Mesendoderm (in vitro differentiated cells): ENCODE data around the gene ASTN2.

Experiments used
- DNase-seq: peaks from one replicate; pipeline ENCODE4 v3.0.0; 2013
- H2AK5ac ChIP-seq: 2 replicates; pipeline ENCODE4 v1.6.1; 2013; ENCODE audit warnings: low read length, inconsistent platforms
- H2BK120ac ChIP-seq: 2 replicates; pipeline ENCODE4 v1.6.1; 2013; ENCODE audit warnings: low read depth, mild to moderate bottlenecking, low read length, moderate library complexity, mixed read lengths
- H2BK15ac ChIP-seq: replicated peaks from 2 replicates; pipeline ENCODE4 v1.6.1; 2013; ENCODE audit warnings: low read depth, mild to moderate bottlenecking, moderate library complexity
- H2BK5ac ChIP-seq: 2 replicates; pipeline ENCODE4 v1.6.1; 2013; ENCODE audit warnings: low read length, inconsistent platforms
- H3K18ac ChIP-seq: 2 replicates; pipeline ENCODE4 v1.6.1; 2013; ENCODE audit warnings: mild to moderate bottlenecking, low read length, mixed read lengths
- H3K23ac ChIP-seq: one replicate; pipeline ENCODE4 v1.6.1; 2013; ENCODE audit warnings: low read length
- H3K27ac ChIP-seq: 2 replicates; pipeline ENCODE4 v1.5.1; 2013; ENCODE audit warnings: low read depth, mild to moderate bottlenecking, inconsistent platforms, low read length, moderate library complexity
- H3K27me3 ChIP-seq: 2 replicates; pipeline ENCODE4 v1.6.1; 2013; ENCODE audit warnings: low read length, control low read depth, mild to moderate bottlenecking, inconsistent platforms; ENCODE audit not compliant: insufficient read depth, poor library complexity
- H3K36me3 ChIP-seq: 2 replicates; pipeline ENCODE4 v1.6.1; 2013; ENCODE audit warnings: low read length, inconsistent platforms; ENCODE audit not compliant: control insufficient read depth, insufficient read depth
- H3K4ac ChIP-seq: one replicate; pipeline ENCODE4 v1.6.1; 2013; ENCODE audit warnings: low read depth, mild to moderate bottlenecking, low read length, moderate library complexity
- H3K4me1 ChIP-seq: 2 replicates; pipeline ENCODE4 v1.6.1; 2013; ENCODE audit warnings: low read depth, low read length, inconsistent platforms; ENCODE audit not compliant: control insufficient read depth
- H3K4me2 ChIP-seq: 2 replicates; pipeline ENCODE4 v1.6.1; 2013; ENCODE audit warnings: low read length
- H3K4me3 ChIP-seq: 2 replicates; pipeline ENCODE4 v1.5.1; 2013; ENCODE audit warnings: mild to moderate bottlenecking, low read length
- H3K56ac ChIP-seq: one replicate; pipeline ENCODE4 v1.6.1; 2013; ENCODE audit warnings: low read length
- H3K79me1 ChIP-seq: 2 replicates; pipeline ENCODE4 v1.6.1; 2013; ENCODE audit warnings: low read length, inconsistent platforms
- H3K79me2 ChIP-seq: 2 replicates; pipeline ENCODE4 v1.6.1; 2013; ENCODE audit warnings: mild to moderate bottlenecking, low read length; ENCODE audit not compliant: control insufficient read depth, insufficient read depth
- H3K9ac ChIP-seq: 2 replicates; pipeline ENCODE4 v1.6.1; 2013; ENCODE audit warnings: low read length, inconsistent platforms
- H4K5ac ChIP-seq: one replicate; pipeline ENCODE4 v1.6.1; 2013; ENCODE audit warnings: low read length
- H4K8ac ChIP-seq: one replicate; pipeline ENCODE4 v1.6.1; 2013; ENCODE audit warnings: low read depth, mild to moderate bottlenecking, control low read depth, low read length, moderate library complexity
- WGBS: extraction: QIAGEN DNeasy Blood & Tissue Kit; methylation state at CpG from one replicate; pipeline ENCODE4 v1.1.7; 2013; ENCODE audit warnings: low lambda C conversion rate, missing lambda C conversion rate; ENCODE audit not compliant: insufficient coverage; ENCODE audit errors: extremely low coverage; 5-methylcytosine and 5-hydroxymethylcytosine counted together

Gene ASTN2

GRCh38 chr9:116668970-116669695 is 745.7 kb downstream of the ASTN2 start:
- no peak overlapping the region for H3K27ac ChIP-seq

GRCh38 chr9:116663581-116663980 is 751.3 kb downstream of the ASTN2 start:
- H4K5ac ChIP-seq = no peak overlapping the region
- no peaks in the 10 kb centered on the region for H3K27me3 ChIP-seq
- no peak overlapping the region for H3K23ac ChIP-seq
- no CpG with 5 or more reads among the region's 1 CpG for WGBS
- no peak overlapping the region for H3K18ac ChIP-seq
- no peak overlapping the region for H3K4me3 ChIP-seq
- no peak overlapping the region for H3K4ac ChIP-seq
- H4K8ac ChIP-seq = no peak overlapping the region
- no peak overlapping the region for H2BK15ac ChIP-seq
- no peak overlapping the region for H2BK120ac ChIP-seq
- H3K56ac ChIP-seq = no peak overlapping the region
- no peak overlapping the region for H3K9ac ChIP-seq
- no peaks in the 10 kb centered on the region for H3K4me1 ChIP-seq
- H3K4me2 ChIP-seq = no peak overlapping the region
- no peak overlapping the region for H2AK5ac ChIP-seq
- H3K79me1 ChIP-seq = no peaks in the 10 kb centered on the region
- H3K36me3 ChIP-seq = no peaks in the 10 kb centered on the region
- no peak overlapping the region for H2BK5ac ChIP-seq
- no peak for DNase-seq
- no peak overlapping the region for H3K27ac ChIP-seq
- no peaks in the 10 kb centered on the region for H3K79me2 ChIP-seq

More at GRCh38 chr9:116668970-116669695, 745.7 kb downstream of the ASTN2 start:
- no peak overlapping the region for H3K4me2 ChIP-seq
- H2BK120ac ChIP-seq = no peak overlapping the region
- H3K4me3 ChIP-seq = no peak overlapping the region
- no peak overlapping the region for H3K56ac ChIP-seq
- H3K4ac ChIP-seq = no peak overlapping the region
- no CpG with 5 or more reads among the region's 4 CpGs for WGBS
- H4K8ac ChIP-seq = no peak overlapping the region
- H3K9ac ChIP-seq = no peak overlapping the region
- no peaks in the 10 kb centered on the region for H3K27me3 ChIP-seq
- H4K5ac ChIP-seq = no peak overlapping the region
- no peak overlapping the region for H3K23ac ChIP-seq
- no peak overlapping the region for H3K18ac ChIP-seq
- H3K36me3 ChIP-seq = no peaks in the 10 kb centered on the region
- no peaks in the 10 kb centered on the region for H3K79me2 ChIP-seq
- no peaks in the 10 kb centered on the region for H3K4me1 ChIP-seq
- H2BK5ac ChIP-seq = no peak overlapping the region
- no peak overlapping the region for H2BK15ac ChIP-seq
- H2AK5ac ChIP-seq = no peak overlapping the region
- no peaks in the 10 kb centered on the region for H3K79me1 ChIP-seq
- no peak for DNase-seq

GRCh38 chr9:116662646-116663310 is 752.1 kb downstream of the ASTN2 start:
- H3K9ac ChIP-seq = no peak overlapping the region
- no peak for DNase-seq

GRCh38 chr9:116661037-116661954 is 753.6 kb downstream of the ASTN2 start:
- H3K27ac ChIP-seq = no peak overlapping the region
- H3K4me2 ChIP-seq = no peak overlapping the region
- H2BK120ac ChIP-seq = no peak overlapping the region
- H3K18ac ChIP-seq = no peak overlapping the region
- no peaks in the 10 kb centered on the region for H3K79me2 ChIP-seq
- no peak overlapping the region for H2BK15ac ChIP-seq
- H2AK5ac ChIP-seq = no peak overlapping the region
- DNase-seq = peak; percentile 86
- no peaks in the 10 kb centered on the region for H3K79me1 ChIP-seq
- no peaks in the 10 kb centered on the region for H3K4me1 ChIP-seq
- no peak overlapping the region for H3K23ac ChIP-seq
- H4K5ac ChIP-seq = no peak overlapping the region
- H3K27me3 ChIP-seq = no peaks in the 10 kb centered on the region
- H4K8ac ChIP-seq = no peak overlapping the region
- no peak overlapping the region for H3K9ac ChIP-seq
- WGBS = no CpG with 5 or more reads among the region's 7 CpGs
- no peaks in the 10 kb centered on the region for H3K36me3 ChIP-seq
- H3K4ac ChIP-seq = no peak overlapping the region
- H3K4me3 ChIP-seq = no peak overlapping the region
- no peak overlapping the region for H2BK5ac ChIP-seq
- H3K56ac ChIP-seq = no peak overlapping the region

More at GRCh38 chr9:116662646-116663310, 752.1 kb downstream of the ASTN2 start:
- H3K27ac ChIP-seq = no peak overlapping the region
- no peaks in the 10 kb centered on the region for H3K79me2 ChIP-seq
- no peak overlapping the region for H3K4me3 ChIP-seq
- H3K4me2 ChIP-seq = no peak overlapping the region
- H4K5ac ChIP-seq = no peak overlapping the region
- H3K56ac ChIP-seq = no peak overlapping the region
- no peaks in the 10 kb centered on the region for H3K27me3 ChIP-seq
- no peak overlapping the region for H2BK15ac ChIP-seq
- no peaks in the 10 kb centered on the region for H3K79me1 ChIP-seq
- no peak overlapping the region for H4K8ac ChIP-seq
- H2AK5ac ChIP-seq = no peak overlapping the region
- H2BK120ac ChIP-seq = no peak overlapping the region
- no peak overlapping the region for H2BK5ac ChIP-seq
- H3K36me3 ChIP-seq = no peaks in the 10 kb centered on the region
- no peak overlapping the region for H3K18ac ChIP-seq
- no peaks in the 10 kb centered on the region for H3K4me1 ChIP-seq
- no peak overlapping the region for H3K4ac ChIP-seq
- no CpG with 5 or more reads among the region's 6 CpGs for WGBS
- no peak overlapping the region for H3K23ac ChIP-seq

- no peak overlapping the region for H3K18ac ChIP-seq
- H3K56ac ChIP-seq = no peak overlapping the region
- no CpG with 5 or more reads among the region's 2 CpGs for WGBS
- H3K27ac ChIP-seq = no peak overlapping the region
- H3K4ac ChIP-seq = no peak overlapping the region
- H3K4me3 ChIP-seq = no peak overlapping the region
- H3K79me1 ChIP-seq = no peaks in the 10 kb centered on the region
- no peaks in the 10 kb centered on the region for H3K27me3 ChIP-seq
- H4K8ac ChIP-seq = no peak overlapping the region
- H2BK120ac ChIP-seq = no peak overlapping the region
- no peaks in the 10 kb centered on the region for H3K4me1 ChIP-seq
- H3K36me3 ChIP-seq = no peaks in the 10 kb centered on the region
- H2BK5ac ChIP-seq = no peak overlapping the region
- H2BK15ac ChIP-seq = no peak overlapping the region
- no peak for DNase-seq
- H3K9ac ChIP-seq = no peak overlapping the region
- H3K79me2 ChIP-seq = no peaks in the 10 kb centered on the region
- H3K4me2 ChIP-seq = no peak overlapping the region
- no peak overlapping the region for H3K23ac ChIP-seq
- no peak overlapping the region for H2AK5ac ChIP-seq
- H4K5ac ChIP-seq = no peak overlapping the region
Observed at GRCh38 chr9:116658265-116658664, 756.6 kb downstream of the ASTN2 start.
